ENCODE measurements around the gene AGAP1.

Gene AGAP1

GRCh38 chr2:235789552-235789951, 295.7 kb downstream of the AGAP1 start:
- Histone ChIP-seq H3K36me3 (ENCODE audit: insufficient read depth, low read length) (no peaks in the 10 kb centered on the region), H3K9ac (ENCODE audit: low read depth, low read length) (no peak overlapping the region), H3K4me2 (ENCODE audit: low read length) (no peak overlapping the region), H3K27me3 (ENCODE audit: control insufficient read depth, insufficient read depth, low read length) (no peaks in the 10 kb centered on the region), H3K9me3 (replicated peaks; ENCODE audit: low read length) (no peaks in the 10 kb centered on the region), H3K4me1 (ENCODE audit: control insufficient read depth, insufficient read depth, low read length) (no peaks in the 10 kb centered on the region), H3K4me3 (ENCODE audit: low read length) (no peak overlapping the region)

GRCh38 chr2:235793163-235793752, 299.4 kb downstream of the AGAP1 start:
- Histone ChIP-seq H3K4me3 (ENCODE audit: low read length) (no peak overlapping the region), H3K9me3 (replicated peaks; ENCODE audit: low read length) (no peaks in the 10 kb centered on the region), H3K4me2 (ENCODE audit: low read length) (no peak overlapping the region), H3K36me3 (ENCODE audit: insufficient read depth, low read length) (peaks cover 6% of the 10 kb centered on the region), H3K4me1 (ENCODE audit: control insufficient read depth, insufficient read depth, low read length) (no peaks in the 10 kb centered on the region), H3K9ac (ENCODE audit: low read depth, low read length) (no peak overlapping the region), H3K27me3 (ENCODE audit: control insufficient read depth, insufficient read depth, low read length) (no peaks in the 10 kb centered on the region)

GRCh38 chr2:235799281-235799680, 305.4 kb downstream of the AGAP1 start:
- Histone ChIP-seq H3K36me3 (ENCODE audit: insufficient read depth, low read length) (peaks cover 34% of the 10 kb centered on the region), H3K9ac (ENCODE audit: low read depth, low read length) (no peak overlapping the region), H3K4me1 (ENCODE audit: control insufficient read depth, insufficient read depth, low read length) (no peaks in the 10 kb centered on the region), H3K4me2 (ENCODE audit: low read length) (no peak overlapping the region), H3K4me3 (ENCODE audit: low read length) (no peak overlapping the region), H3K9me3 (replicated peaks; ENCODE audit: low read length) (no peaks in the 10 kb centered on the region), H3K27me3 (ENCODE audit: control insufficient read depth, insufficient read depth, low read length) (no peaks in the 10 kb centered on the region)

GRCh38 chr2:235802542-235802941, 308.7 kb downstream of the AGAP1 start:
- Histone ChIP-seq H3K4me1 (ENCODE audit: control insufficient read depth, insufficient read depth, low read length) (no peaks in the 10 kb centered on the region), H3K4me3 (ENCODE audit: low read length) (no peak overlapping the region), H3K4me2 (ENCODE audit: low read length) (no peak overlapping the region), H3K9me3 (replicated peaks; ENCODE audit: low read length) (no peaks in the 10 kb centered on the region), H3K9ac (ENCODE audit: low read depth, low read length) (no peak overlapping the region), H3K27me3 (ENCODE audit: control insufficient read depth, insufficient read depth, low read length) (no peaks in the 10 kb centered on the region), H3K36me3 (ENCODE audit: insufficient read depth, low read length) (peaks cover 42% of the 10 kb centered on the region)

GRCh38 chr2:235803028-235803427, 309.2 kb downstream of the AGAP1 start:
- H3K4me3 ChIP-seq (ENCODE audit: low read length), result no peak overlapping the region
- no peaks in the 10 kb centered on the region for H3K4me1 ChIP-seq (ENCODE audit: control insufficient read depth, insufficient read depth, low read length)
- H3K36me3 ChIP-seq (ENCODE audit: insufficient read depth, low read length), result peaks cover 40% of the 10 kb centered on the region
- no peaks in the 10 kb centered on the region for H3K9me3 ChIP-seq (replicated peaks; ENCODE audit: low read length)
- H3K4me2 ChIP-seq (ENCODE audit: low read length), result no peak overlapping the region
- no peak overlapping the region for H3K9ac ChIP-seq (ENCODE audit: low read depth, low read length)
- no peaks in the 10 kb centered on the region for H3K27me3 ChIP-seq (ENCODE audit: control insufficient read depth, insufficient read depth, low read length)

GRCh38 chr2:235804676-235805075, 310.8 kb downstream of the AGAP1 start:
- peaks cover 42% of the 10 kb centered on the region for H3K36me3 ChIP-seq (ENCODE audit: insufficient read depth, low read length)
- no peak overlapping the region for H3K4me2 ChIP-seq (ENCODE audit: low read length)
- no peaks in the 10 kb centered on the region for H3K4me1 ChIP-seq (ENCODE audit: control insufficient read depth, insufficient read depth, low read length)
- H3K4me3 ChIP-seq (ENCODE audit: low read length), result no peak overlapping the region
- no peaks in the 10 kb centered on the region for H3K27me3 ChIP-seq (ENCODE audit: control insufficient read depth, insufficient read depth, low read length)
- H3K9me3 ChIP-seq (replicated peaks; ENCODE audit: low read length), result no peaks in the 10 kb centered on the region
- no peak overlapping the region for H3K9ac ChIP-seq (ENCODE audit: low read depth, low read length)

GRCh38 chr2:235806986-235807750, 313.3 kb downstream of the AGAP1 start:
- Histone ChIP-seq H3K27me3 (ENCODE audit: control insufficient read depth, insufficient read depth, low read length) (no peaks in the 10 kb centered on the region), H3K9me3 (replicated peaks; ENCODE audit: low read length) (no peaks in the 10 kb centered on the region), H3K4me3 (ENCODE audit: low read length) (no peak overlapping the region), H3K4me2 (ENCODE audit: low read length) (no peak overlapping the region), H3K36me3 (ENCODE audit: insufficient read depth, low read length) (peaks cover 30% of the 10 kb centered on the region), H3K4me1 (ENCODE audit: control insufficient read depth, insufficient read depth, low read length) (no peaks in the 10 kb centered on the region), H3K9ac (ENCODE audit: low read depth, low read length) (no peak overlapping the region)

- Histone ChIP-seq H3K4me1 (ENCODE audit: control insufficient read depth, insufficient read depth, low read length) (no peaks in the 10 kb centered on the region), H3K9me3 (replicated peaks; ENCODE audit: low read length) (no peaks in the 10 kb centered on the region), H3K4me2 (ENCODE audit: low read length) (no peak overlapping the region), H3K9ac (ENCODE audit: low read depth, low read length) (no peak overlapping the region), H3K4me3 (ENCODE audit: low read length) (no peak overlapping the region), H3K36me3 (ENCODE audit: insufficient read depth, low read length) (peaks cover 40% of the 10 kb centered on the region), H3K27me3 (ENCODE audit: control insufficient read depth, insufficient read depth, low read length) (no peaks in the 10 kb centered on the region)
These were observed 314.5 kb downstream of the AGAP1 start for GRCh38 chr2:235808366-235808765.

GRCh38 chr2:235810252-235810651, 316.4 kb downstream of the AGAP1 start:
- Histone ChIP-seq H3K9ac (ENCODE audit: low read depth, low read length) (no peak overlapping the region), H3K4me1 (ENCODE audit: control insufficient read depth, insufficient read depth, low read length) (no peaks in the 10 kb centered on the region), H3K9me3 (replicated peaks; ENCODE audit: low read length) (no peaks in the 10 kb centered on the region), H3K27me3 (ENCODE audit: control insufficient read depth, insufficient read depth, low read length) (no peaks in the 10 kb centered on the region), H3K4me2 (ENCODE audit: low read length) (no peak overlapping the region), H3K36me3 (ENCODE audit: insufficient read depth, low read length) (peaks cover 40% of the 10 kb centered on the region), H3K4me3 (ENCODE audit: low read length) (no peak overlapping the region)

GRCh38 chr2:235810846-235811245, 317.0 kb downstream of the AGAP1 start:
- peaks cover 42% of the 10 kb centered on the region for H3K36me3 ChIP-seq (ENCODE audit: insufficient read depth, low read length)
- H3K4me1 ChIP-seq (ENCODE audit: control insufficient read depth, insufficient read depth, low read length), result no peaks in the 10 kb centered on the region
- no peak overlapping the region for H3K4me3 ChIP-seq (ENCODE audit: low read length)
- H3K27me3 ChIP-seq (ENCODE audit: control insufficient read depth, insufficient read depth, low read length), result no peaks in the 10 kb centered on the region
- H3K9ac ChIP-seq (ENCODE audit: low read depth, low read length), result no peak overlapping the region
- no peaks in the 10 kb centered on the region for H3K9me3 ChIP-seq (replicated peaks; ENCODE audit: low read length)
- H3K4me2 ChIP-seq (ENCODE audit: low read length), result no peak overlapping the region

GRCh38 chr2:235811446-235812184, 317.8 kb downstream of the AGAP1 start:
- H3K4me2 ChIP-seq (ENCODE audit: low read length), result no peak overlapping the region
- no peak overlapping the region for H3K4me3 ChIP-seq (ENCODE audit: low read length)
- H3K4me1 ChIP-seq (ENCODE audit: control insufficient read depth, insufficient read depth, low read length), result no peaks in the 10 kb centered on the region
- no peak overlapping the region for H3K9ac ChIP-seq (ENCODE audit: low read depth, low read length)
- no peaks in the 10 kb centered on the region for H3K9me3 ChIP-seq (replicated peaks; ENCODE audit: low read length)
- no peaks in the 10 kb centered on the region for H3K27me3 ChIP-seq (ENCODE audit: control insufficient read depth, insufficient read depth, low read length)
- peaks cover 38% of the 10 kb centered on the region for H3K36me3 ChIP-seq (ENCODE audit: insufficient read depth, low read length)
